Esophagus squamous epithelium (tissue), 4 donors: ENCODE measurements around the gene ZFP62.
"Not testable (repeated sequence)": the region's sequence is repeated elsewhere in the genome, so short reads cannot be mapped to it uniquely, and the experiment has no call there.

Source experiments
- CTCF ChIP-seq, 6 experiments: fragments of 450-650 bp in 4 of 6; fragments of 200-600 bp in 2 of 6; sonication (generic) in 2 of 6; IDR thresholded peaks; one replicate each; pipeline ENCODE4 v1.5.1; 2016 to 2019; ENCODE audit warnings: antibody characterized with exemption in 6 of 6, mild to moderate bottlenecking in 4 of 6, moderate library complexity in 4 of 6
- POLR2A ChIP-seq, 4 donors: fragments of 450-650 bp; IDR thresholded peaks; one replicate each; pipeline ENCODE4 v1.6.1; 2017; ENCODE audit warnings: antibody characterized with exemption in 4 of 4, mild to moderate bottlenecking in 4 of 4, moderate library complexity in 3 of 4

GRCh38 chr5:180828756-180829531, 32.1 kb downstream of the ZFP62 start:
- TF ChIP-seq CTCF, POLR2A (IDR thresholded peaks at IDR 0.05): not testable (repeated sequence)
